NCI-H146 treated with DMSO at 0.1 percent for 48 hours (cell line): Measurements from ENCODE around the gene DNAJC5.

ENCODE experiments used
- DNase-seq: peaks from one replicate; lab custom pipeline; 2025; ENCODE audit not compliant: unreplicated experiment; lab: John Stamatoyannopoulos, UW

Gene DNAJC5

GRCh38 chr20:63978319-63979228, 83.6 kb downstream of the DNAJC5 start:
- peak; percentile 65 for DNase-seq

DNA sequence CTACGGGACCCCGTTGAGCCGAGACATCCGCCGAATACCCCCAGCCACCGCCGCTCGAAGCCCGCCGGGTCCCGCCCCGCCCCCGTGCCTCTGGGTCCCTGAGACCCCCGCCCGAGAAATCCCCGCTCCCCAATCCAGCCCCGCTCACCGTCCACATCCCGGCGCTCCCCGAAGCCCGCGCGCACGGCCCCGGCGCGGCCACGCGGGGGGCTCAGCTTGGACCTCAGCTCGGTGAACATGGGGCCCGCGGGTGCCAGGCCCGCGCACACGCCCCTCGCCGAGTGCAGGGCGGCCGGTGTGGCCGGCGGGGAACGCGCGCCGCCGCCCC, 84.3 kb downstream of the DNAJC5 start:
- DNase-seq, result no peak

GRCh38 chr20:63979557-63980316, 84.8 kb downstream of the DNAJC5 start, which contains the start of gene SAMD10:
Gene SAMD10, minus strand, starts transcription at chr20:63979642. Its CDS starts 175 bp downstream, at chr20:63979467.
- DNase-seq, result peak; percentile 37

- no peak for DNase-seq
Measured at GRCh38 chr20:63980317-63980805, 85.4 kb downstream of the DNAJC5 start.

GRCh38 chr20:63980806-63981728, 86.1 kb downstream of the DNAJC5 start, which contains the start of gene PRPF6:
Gene PRPF6, plus strand, starts transcription at chr20:63981132. Its CDS starts 114 bp downstream, at chr20:63981246.
- DNase-seq, result peak; percentile 96

- no peak for DNase-seq
Measured at GRCh38 chr20:63982937-63983336, 88.0 kb downstream of the DNAJC5 start.
